Measurements from ENCODE around the gene PIP4K2B. TPM values are rescaled to one million over a fixed set of nuclear protein-coding genes. Genes with fewer than 3 reads are reported as not detected.

The PIP4K2B gene
- total RNA-seq (10 to 100 TPM; 17.0 to 17.2 TPM), total RNA-seq (17.2 to 205 (median 108) reads per million in 172 experiments)
- 35.0 TPM for polyA plus RNA-seq (2013, experiment 1 of 2)
- 34.0 TPM for polyA plus RNA-seq (2013, experiment 2 of 2)

GRCh38 chr17:38799501-38800236, at the start of gene PIP4K2B:
PIP4K2B (minus strand) TSS chr17:38799556; CDS start chr17:38799424, 132 bp downstream.
- ATAC-seq (ENCODE audit: poor library complexity) = peak; percentile 69
- POLR2A ChIA-PET = interaction anchor here (0.6 to 2.9 kb wide), 10 partner anchors 12 to 1181 kb away, joined by 3 to 14 read pairs (median 4); partner anchors contain the start of genes CWC25, MLLT6, PLXDC1 and PSMD3
- Mint-ChIP-seq H3K9me3 (no peaks in the 10 kb centered on the region), H3K4me1 (ENCODE audit: low read depth) (peaks cover 44% of the 10 kb centered on the region), H3K27me3 (no peaks in the 10 kb centered on the region), H3K27ac (peak within 1 kb of the TSS; percentile 90), H3K4me3 (peak within 1 kb of the TSS; percentile 92), H3K36me3 (ENCODE audit: low read depth) (peaks cover 64% of the 10 kb centered on the region)
- intact Hi-C loops (cut with DNase I, micrococcal nuclease) = loop anchor here in 1 of 2 experiments (1.0 to 10.0 kb wide), 5 partner anchors 26 to 605 kb away; partner anchors contain the start of genes CISD3, CWC25, FBXL20 and PSMB3
- H3K27me3 ChIP-seq (ENCODE audit: control insufficient read depth in 1 of 2, insufficient read depth in 2 of 2, low read length in 2 of 2) = no peaks in the 10 kb centered on the region
- peak; percentile 66 to 93 (median 77) for DNase-seq
- H3K9me3 ChIP-seq (ENCODE audit: control insufficient read depth in 1 of 2, insufficient read depth in 1 of 2, low read length in 2 of 2) = no peaks in the 10 kb centered on the region
- H3K27ac ChIP-seq (ENCODE audit: low read depth in 1 of 2, low read length in 2 of 2) = peak within 1 kb of the TSS; percentile 48 to 77
- H3K36me3 ChIP-seq (ENCODE audit: insufficient read depth, low read length) = peaks cover 32% of the 10 kb centered on the region
- CTCF ChIA-PET = no interaction called here
- H3K4me1 ChIP-seq (ENCODE audit: insufficient read depth, low read length) = peaks cover 26% of the 10 kb centered on the region
- TF ChIP-seq CTCF (IDR thresholded peaks at IDR 0.05) = no peak
- peak within 1 kb of the TSS; percentile 65 for H3K4me3 ChIP-seq (ENCODE audit: low read length)

- Mint-ChIP-seq H3K9me3 (no peaks in the 10 kb centered on the region), H3K27ac (no peak overlapping the region), H3K36me3 (ENCODE audit: low read depth) (peaks cover 63% of the 10 kb centered on the region), H3K27me3 (no peaks in the 10 kb centered on the region), H3K4me1 (ENCODE audit: low read depth) (peaks cover 33% of the 10 kb centered on the region), H3K4me3 (no peak overlapping the region)
- Histone ChIP-seq H3K9me3 (ENCODE audit: control insufficient read depth in 1 of 2, insufficient read depth in 1 of 2, low read length in 2 of 2) (no peaks in the 10 kb centered on the region), H3K4me1 (ENCODE audit: insufficient read depth, low read length) (peaks cover 20% of the 10 kb centered on the region), H3K27me3 (ENCODE audit: control insufficient read depth in 1 of 2, insufficient read depth in 2 of 2, low read length in 2 of 2) (no peaks in the 10 kb centered on the region), H3K36me3 (ENCODE audit: insufficient read depth, low read length) (peaks cover 61% of the 10 kb centered on the region), H3K27ac (ENCODE audit: low read depth in 1 of 2, low read length in 2 of 2) (no peak overlapping the region), H3K4me3 (ENCODE audit: low read length) (no peak overlapping the region)
- ChIA-PET CTCF (interaction anchor here (0.6 kb wide), 1 partner anchor 120 kb away, joined by 3 read pairs; no protein-coding TSS in a partner anchor), POLR2A (interaction anchor here (0.8 to 0.9 kb wide), 2 partner anchors 21 to 135 kb away, joined by 3 to 7 read pairs; partner anchors contain the start of gene LASP1)
- intact Hi-C loops (cut with DNase I, micrococcal nuclease) = no loop called here
- DNase-seq = no peak
- no peak for ATAC-seq (ENCODE audit: poor library complexity)
- TF ChIP-seq CTCF (IDR thresholded peaks at IDR 0.05) = no peak
These were observed 49.2 kb upstream of the PIP4K2B start for GRCh38 chr17:38848557-38848891.

GRCh38 chr17:38844261-38844757, 45.0 kb upstream of the PIP4K2B start:
- ATAC-seq (ENCODE audit: poor library complexity) = no peak
- Mint-ChIP-seq H3K9me3 (no peaks in the 10 kb centered on the region), H3K36me3 (ENCODE audit: low read depth) (peaks cover 21% of the 10 kb centered on the region), H3K27me3 (no peaks in the 10 kb centered on the region), H3K4me1 (ENCODE audit: low read depth) (no peaks in the 10 kb centered on the region), H3K4me3 (no peak overlapping the region), H3K27ac (no peak overlapping the region)
- Histone ChIP-seq H3K36me3 (ENCODE audit: insufficient read depth, low read length) (peaks cover 25% of the 10 kb centered on the region), H3K9me3 (ENCODE audit: control insufficient read depth in 1 of 2, insufficient read depth in 1 of 2, low read length in 2 of 2) (no peaks in the 10 kb centered on the region), H3K4me3 (ENCODE audit: low read length) (no peak overlapping the region), H3K4me1 (ENCODE audit: insufficient read depth, low read length) (no peaks in the 10 kb centered on the region), H3K27me3 (ENCODE audit: control insufficient read depth in 1 of 2, insufficient read depth in 2 of 2, low read length in 2 of 2) (no peaks in the 10 kb centered on the region), H3K27ac (ENCODE audit: low read depth in 1 of 2, low read length in 2 of 2) (no peak overlapping the region)
- TF ChIP-seq CTCF (IDR thresholded peaks at IDR 0.05) = no peak
- ChIA-PET CTCF (interaction anchor here (0.6 to 1.4 kb wide), 3 partner anchors 10 to 75 kb away, joined by 3 read pairs; no protein-coding TSS in a partner anchor), POLR2A (interaction anchor here (0.7 to 1.7 kb wide), 3 partner anchors 8 to 116 kb away, joined by 3 to 5 read pairs (median 4); no protein-coding TSS in a partner anchor)
- no peak for DNase-seq
- intact Hi-C loops (cut with DNase I, micrococcal nuclease) = no loop called here

Measured in CD4-positive, alpha-beta T cell (primary cell).